Testis (tissue), 2 donors: ENCODE data around the gene CRIM1.

Experiments
- CTCF ChIP-seq, 3 experiments: fragments of 450-650 bp in 2 of 3; fragments of 200-600 bp in 1 of 3; sonication (generic) in 1 of 3; IDR thresholded peaks; one replicate each; pipeline ENCODE4 v1.5.1; 2016 to 2019; ENCODE audit warnings: antibody characterized with exemption in 3 of 3, mild to moderate bottlenecking in 2 of 3, moderate library complexity in 1 of 3
- POLR2A ChIP-seq: fragments of 450-650 bp; IDR thresholded peaks from one replicate; pipeline ENCODE4 v1.6.1; 2017; ENCODE audit warnings: antibody characterized with exemption, mild to moderate bottlenecking, moderate library complexity

GRCh38 chr2:36573165-36573564, 217.6 kb downstream of the CRIM1 start:
- no peak for TF ChIP-seq CTCF (IDR thresholded peaks at IDR 0.05)
- TF ChIP-seq POLR2A = no peak
